HG03521 (cell line): ENCODE data around the gene NLGN1.

Source experiments
- ATAC-seq: cut with Tn5 transposase; IDR thresholded peaks from one replicate; pipeline ENCODE4 v1.9.1; 2021; ENCODE audit warnings: mild to moderate bottlenecking, moderate library complexity; ENCODE audit not compliant: unreplicated experiment

Gene NLGN1

DNA sequence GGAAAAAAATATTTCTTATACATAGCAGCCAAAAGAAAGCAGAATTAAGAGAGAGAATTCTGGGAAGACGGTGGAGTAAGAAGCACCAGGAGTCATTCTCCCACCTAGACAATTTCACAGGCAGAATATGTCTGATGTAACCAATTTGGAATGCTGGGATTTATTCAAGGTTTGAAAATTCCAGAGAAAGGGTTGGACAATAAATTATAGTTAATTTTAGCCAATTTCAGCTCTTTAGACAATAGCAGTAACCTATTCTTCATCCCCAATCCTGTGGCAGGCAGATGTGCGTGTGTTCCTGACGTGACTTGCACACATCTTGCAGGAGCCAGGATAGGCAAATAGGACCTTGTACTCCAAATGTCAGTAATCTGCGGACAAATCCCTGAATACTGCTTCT lies 920.6 kb downstream of the NLGN1 start:
- no peak for ATAC-seq

DNA sequence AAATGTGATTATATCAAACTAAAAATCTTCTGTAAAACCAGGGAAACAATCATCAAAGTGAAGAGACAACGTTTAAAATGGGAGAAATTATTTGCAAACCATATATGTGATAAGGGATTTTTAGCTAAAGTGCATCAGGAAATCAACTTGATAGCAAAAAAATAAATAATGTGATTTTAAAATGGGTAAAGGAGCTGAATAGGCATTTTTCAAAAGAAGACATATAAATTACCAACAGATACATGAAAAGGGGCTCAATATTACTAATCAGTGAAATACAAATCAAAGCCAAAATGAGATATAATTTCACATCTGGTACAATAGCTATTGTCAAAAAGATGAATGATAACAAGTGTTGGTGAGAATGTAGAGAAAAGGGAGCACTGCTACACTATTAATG lies 924.0 kb downstream of the NLGN1 start:
- ATAC-seq = no peak

GRCh38 chr3:174322789-174323188 lies 925.2 kb downstream of the NLGN1 start:
- no peak for ATAC-seq

DNA sequence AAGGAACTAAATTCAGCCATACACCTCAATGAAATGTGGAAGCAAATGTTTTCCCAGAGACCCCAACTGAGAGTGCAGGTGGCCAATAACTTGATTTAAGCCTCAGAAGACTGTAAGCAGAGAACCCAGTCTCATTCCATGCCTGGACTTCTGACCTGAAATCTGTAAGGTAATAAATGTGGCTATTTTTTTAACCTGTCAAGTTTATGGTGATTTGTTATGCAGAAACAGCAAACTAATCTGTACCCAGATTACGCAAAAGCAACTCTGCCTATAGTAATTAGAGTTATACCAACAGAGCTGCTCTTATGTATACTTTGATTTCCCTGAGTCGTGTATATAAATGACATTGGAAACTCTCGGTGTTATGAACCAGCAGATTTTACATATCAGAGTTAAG lies 927.6 kb downstream of the NLGN1 start:
- no peak for ATAC-seq

DNA sequence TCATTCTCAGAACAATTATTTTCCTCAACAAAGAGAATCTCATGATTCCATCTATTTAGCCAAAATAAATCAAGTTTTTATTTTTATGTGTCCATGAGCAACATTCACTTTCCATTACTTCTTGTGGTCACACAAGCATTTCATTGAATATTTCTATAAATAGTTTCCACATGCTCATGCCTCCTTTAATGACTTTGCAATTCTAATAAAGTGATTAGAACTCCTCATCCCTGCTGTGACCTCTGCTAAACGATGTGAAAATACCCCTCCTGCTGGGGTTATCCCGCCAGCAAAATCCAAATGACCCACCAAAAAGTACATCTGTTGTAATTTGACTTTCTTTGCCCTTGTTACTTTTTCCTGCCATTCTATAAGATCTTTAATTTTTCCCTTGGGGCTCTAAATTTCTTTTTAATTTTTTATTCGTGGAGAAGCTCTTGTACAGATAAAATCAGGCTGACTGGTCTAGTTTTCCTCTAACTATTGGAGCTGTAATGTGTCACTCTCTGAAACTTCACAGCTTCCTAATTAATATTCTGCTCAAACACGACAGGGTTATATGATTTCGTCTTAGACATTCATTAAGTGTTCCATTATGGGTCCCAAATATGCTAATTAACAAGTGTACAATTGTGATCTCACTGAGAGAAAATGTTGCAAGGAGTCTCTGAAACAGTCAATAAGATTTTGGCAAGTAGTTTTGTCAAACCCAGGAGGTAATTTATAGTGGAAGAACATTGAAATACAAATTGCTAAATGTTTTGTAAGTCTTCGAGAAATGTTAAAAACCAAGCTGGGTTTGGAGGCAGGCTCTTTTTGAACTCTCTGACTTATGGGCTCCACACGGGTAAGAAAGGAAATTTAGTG lies 928.5 kb downstream of the NLGN1 start:
- ATAC-seq = no peak

GRCh38 chr3:174329321-174329720 lies 931.8 kb downstream of the NLGN1 start:
- no peak for ATAC-seq

DNA sequence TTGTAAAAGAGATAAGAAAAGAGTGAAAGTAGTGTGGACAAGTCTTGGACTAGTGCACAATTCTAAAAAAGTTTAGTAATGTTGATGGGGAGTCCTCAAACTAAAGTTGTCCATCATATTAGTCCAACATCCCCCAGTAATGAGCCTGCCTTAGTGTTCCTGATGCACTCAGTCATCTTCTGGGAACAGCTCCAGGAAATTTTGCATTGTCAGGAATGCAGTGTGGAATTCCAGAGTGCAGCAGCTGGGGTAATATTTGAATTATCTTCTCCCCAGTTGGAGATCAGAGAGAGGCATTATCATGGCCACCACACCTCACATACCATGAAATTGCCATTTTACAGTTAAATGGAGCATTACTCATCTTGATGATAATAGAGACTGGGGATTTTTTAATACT lies 932.8 kb downstream of the NLGN1 start:
- no peak for ATAC-seq

DNA sequence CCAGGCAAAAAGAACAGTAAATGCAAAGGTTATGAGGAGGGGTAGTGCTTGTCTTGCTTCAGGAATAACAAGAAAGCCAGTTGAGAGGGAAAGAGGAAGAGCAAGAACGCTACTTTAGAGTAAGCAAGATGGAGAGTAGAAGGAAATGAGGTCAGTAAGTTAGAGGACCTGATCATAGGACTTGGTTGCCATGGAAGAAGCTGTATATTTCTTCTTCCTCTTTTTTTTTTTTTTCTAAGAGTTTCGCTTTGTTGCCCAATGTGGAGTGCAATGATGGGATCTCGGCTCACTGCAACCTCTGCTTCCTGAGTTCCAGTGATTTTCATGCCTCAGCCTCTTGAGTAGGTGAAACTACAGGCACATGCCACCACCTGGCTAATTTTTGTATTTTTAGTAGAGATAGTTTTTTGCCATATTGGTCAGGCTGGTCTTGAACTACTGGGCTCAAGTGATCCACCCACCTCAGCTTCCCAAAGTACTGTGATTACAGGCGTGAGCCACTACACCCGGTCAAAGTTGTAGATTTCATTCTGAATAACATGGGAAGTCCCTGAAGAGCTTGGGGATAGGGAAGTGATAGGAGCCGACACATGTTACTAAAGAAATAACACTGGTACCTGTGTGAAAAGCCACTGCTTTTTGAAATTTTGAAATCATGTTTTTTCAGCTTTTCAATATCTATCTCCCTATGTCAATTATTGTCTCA lies 933.7 kb downstream of the NLGN1 start:
- ATAC-seq = no peak

- no peak for ATAC-seq
These were observed 934.8 kb downstream of the NLGN1 start for GRCh38 chr3:174332391-174332790.

DNA sequence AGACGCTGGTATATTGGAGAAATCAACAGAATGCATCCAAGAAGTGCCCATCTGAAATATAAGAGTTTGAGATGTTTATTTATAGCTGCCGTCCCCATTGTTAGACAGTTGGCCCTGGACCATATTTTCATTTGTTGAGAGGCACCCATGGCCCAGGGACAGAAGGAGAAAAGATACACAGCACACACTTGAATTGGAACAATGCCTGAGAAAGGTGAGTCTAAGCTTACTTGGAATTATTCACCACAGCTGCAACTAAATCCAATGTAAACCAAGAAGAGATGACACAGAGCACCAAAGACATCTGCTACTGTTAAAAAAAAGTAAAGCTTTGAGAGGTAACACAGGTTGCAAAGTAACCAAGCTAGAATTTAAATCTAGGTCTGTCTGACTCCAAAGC lies 936.1 kb downstream of the NLGN1 start:
- no peak for ATAC-seq

DNA sequence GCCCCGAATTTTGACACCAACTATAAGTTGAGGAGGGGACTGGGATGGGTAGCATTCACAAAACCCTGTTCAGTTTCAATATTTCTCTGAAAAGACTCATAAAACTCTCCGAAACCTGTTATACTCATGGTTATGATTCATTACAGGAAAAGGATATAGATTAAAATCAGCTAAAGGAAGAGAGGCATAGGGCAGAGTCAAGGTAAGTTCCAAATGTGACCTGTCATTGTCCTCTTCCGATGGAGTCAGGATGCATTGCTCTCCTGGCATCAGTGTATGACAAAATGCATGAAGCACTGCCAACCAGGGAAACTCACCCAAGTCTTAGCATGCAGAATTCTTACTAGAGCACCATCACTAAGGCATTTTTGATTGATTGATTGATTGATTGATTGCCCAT lies 936.6 kb downstream of the NLGN1 start:
- ATAC-seq = no peak

GRCh38 chr3:174335324-174335723 lies 937.8 kb downstream of the NLGN1 start:
- no peak for ATAC-seq

DNA sequence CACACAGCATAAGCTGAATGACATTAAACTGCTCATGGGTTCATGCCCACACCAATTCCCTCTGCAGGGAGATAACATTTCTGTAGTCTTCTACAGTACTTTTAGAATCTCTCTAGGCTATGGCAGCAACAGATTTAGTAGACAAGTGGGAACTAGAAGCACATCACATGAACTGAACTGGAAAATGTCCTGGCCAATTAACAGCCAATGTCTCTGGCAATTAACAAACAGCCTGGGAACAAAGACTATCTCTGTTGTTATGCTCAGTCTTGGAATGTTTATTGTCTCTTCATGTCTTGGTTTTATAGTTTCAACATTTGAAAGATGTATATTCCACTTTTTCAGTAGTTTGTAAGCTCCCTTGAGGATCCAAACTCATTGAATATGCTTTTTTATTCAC lies 938.4 kb downstream of the NLGN1 start:
- no peak for ATAC-seq
